Measurements from ENCODE around the gene DPP10.

Gene DPP10

GRCh38 chr2:115554153-115554552 lies 1111.7 kb downstream of the DPP10 start:
- ChIA-PET POLR2A (no interaction called here), CTCF (no interaction called here)
- H3K27ac ChIP-seq (ENCODE audit: extremely low read depth, low read depth, low read length): no peak overlapping the region

GRCh38 chr2:115558725-115559124 lies 1116.3 kb downstream of the DPP10 start:
- CTCF ChIA-PET: no interaction called here
- POLR2A ChIA-PET: no interaction called here
- no peaks in the 10 kb centered on the region for H3K9me3 ChIP-seq (ENCODE audit: control insufficient read depth, insufficient read depth, low read depth, low read length)
- no peak overlapping the region for H3K27ac ChIP-seq (ENCODE audit: extremely low read depth, low read depth, low read length)
- no peaks in the 10 kb centered on the region for H3K4me1 ChIP-seq (ENCODE audit: control insufficient read depth, insufficient read depth, low read length)
- H3K36me3 ChIP-seq (ENCODE audit: control insufficient read depth in 2 of 2, insufficient read depth in 1 of 2, low read length in 2 of 2): no peaks in the 10 kb centered on the region
- no peak overlapping the region for H3K4me3 ChIP-seq (ENCODE audit: low read depth, low read length)
- TF ChIP-seq, protein P1, sequence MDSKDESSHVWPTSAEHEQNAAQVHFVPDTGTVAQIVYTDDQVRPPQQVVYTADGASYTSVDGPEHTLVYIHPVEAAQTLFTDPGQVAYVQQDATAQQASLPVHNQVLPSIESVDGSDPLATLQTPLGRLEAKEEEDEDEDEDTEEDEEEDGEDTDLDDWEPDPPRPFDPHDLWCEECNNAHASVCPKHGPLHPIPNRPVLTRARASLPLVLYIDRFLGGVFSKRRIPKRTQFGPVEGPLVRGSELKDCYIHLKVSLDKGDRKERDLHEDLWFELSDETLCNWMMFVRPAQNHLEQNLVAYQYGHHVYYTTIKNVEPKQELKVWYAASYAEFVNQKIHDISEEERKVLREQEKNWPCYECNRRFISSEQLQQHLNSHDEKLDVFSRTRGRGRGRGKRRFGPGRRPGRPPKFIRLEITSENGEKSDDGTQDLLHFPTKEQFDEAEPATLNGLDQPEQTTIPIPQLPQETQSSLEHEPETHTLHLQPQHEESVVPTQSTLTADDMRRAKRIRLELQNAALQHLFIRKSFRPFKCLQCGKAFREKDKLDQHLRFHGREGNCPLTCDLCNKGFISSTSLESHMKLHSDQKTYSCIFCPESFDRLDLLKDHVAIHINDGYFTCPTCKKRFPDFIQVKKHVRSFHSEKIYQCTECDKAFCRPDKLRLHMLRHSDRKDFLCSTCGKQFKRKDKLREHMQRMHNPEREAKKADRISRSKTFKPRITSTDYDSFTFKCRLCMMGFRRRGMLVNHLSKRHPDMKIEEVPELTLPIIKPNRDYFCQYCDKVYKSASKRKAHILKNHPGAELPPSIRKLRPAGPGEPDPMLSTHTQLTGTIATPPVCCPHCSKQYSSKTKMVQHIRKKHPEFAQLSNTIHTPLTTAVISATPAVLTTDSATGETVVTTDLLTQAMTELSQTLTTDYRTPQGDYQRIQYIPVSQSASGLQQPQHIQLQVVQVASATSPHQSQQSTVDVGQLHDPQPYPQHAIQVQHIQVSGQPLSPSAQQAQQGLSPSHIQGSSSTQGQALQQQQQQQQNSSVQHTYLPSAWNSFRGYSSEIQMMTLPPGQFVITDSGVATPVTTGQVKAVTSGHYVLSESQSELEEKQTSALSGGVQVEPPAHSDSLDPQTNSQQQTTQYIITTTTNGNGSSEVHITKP (tag by site-specific recombination; IDR thresholded peaks at IDR 0.05): no peak
- TF ChIP-seq, protein P2, sequence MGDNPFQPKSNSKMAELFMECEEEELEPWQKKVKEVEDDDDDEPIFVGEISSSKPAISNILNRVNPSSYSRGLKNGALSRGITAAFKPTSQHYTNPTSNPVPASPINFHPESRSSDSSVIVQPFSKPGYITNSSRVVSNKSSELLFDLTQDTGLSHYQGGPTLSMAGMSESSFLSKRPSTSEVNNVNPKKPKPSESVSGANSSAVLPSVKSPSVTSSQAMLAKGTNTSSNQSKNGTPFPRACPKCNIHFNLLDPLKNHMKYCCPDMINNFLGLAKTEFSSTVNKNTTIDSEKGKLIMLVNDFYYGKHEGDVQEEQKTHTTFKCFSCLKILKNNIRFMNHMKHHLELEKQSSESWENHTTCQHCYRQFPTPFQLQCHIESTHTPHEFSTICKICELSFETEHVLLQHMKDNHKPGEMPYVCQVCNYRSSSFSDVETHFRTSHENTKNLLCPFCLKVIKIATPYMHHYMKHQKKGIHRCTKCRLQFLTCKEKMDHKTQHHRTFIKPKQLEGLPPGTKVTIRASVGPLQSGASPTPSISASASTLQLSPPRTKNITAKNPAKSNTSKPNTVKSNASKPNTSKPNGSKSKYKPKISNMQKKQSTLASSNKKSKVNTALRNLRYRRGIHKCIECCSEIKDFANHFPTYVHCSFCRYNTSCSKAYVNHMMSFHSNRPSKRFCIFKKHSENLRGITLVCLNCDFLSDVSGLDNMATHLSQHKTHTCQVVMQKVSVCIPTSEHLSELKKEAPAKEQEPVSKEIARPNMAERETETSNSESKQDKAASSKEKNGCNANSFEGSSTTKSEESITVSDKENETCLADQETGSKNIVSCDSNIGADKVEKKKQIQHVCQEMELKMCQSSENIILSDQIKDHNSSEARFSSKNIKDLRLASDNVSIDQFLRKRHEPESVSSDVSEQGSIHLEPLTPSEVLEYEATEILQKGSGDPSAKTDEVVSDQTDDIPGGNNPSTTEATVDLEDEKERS (tag by site-specific recombination; IDR thresholded peaks at IDR 0.05): no peak
- no peak for TF ChIP-seq ZXDB (tag by site-specific recombination; IDR thresholded peaks at IDR 0.05)
- TF ChIP-seq YY1 (tag by site-specific recombination; IDR thresholded peaks at IDR 0.05): no peak
- no peak for TF ChIP-seq ZNF174 (tag by site-specific recombination; IDR thresholded peaks at IDR 0.05)
- TF ChIP-seq ZNF529 (tag by site-specific recombination; IDR thresholded peaks at IDR 0.05; ENCODE audit: insufficient replicate concordance): no peak

More at GRCh38 chr2:115554153-115554552, 1111.7 kb downstream of the DPP10 start:
- TF ChIP-seq ZNF48 (tag by site-specific recombination; IDR thresholded peaks at IDR 0.05): no peak
- TF ChIP-seq ZNF146 (tag by site-specific recombination; IDR thresholded peaks at IDR 0.05): no peak
- TF ChIP-seq ZNF596 (tag by site-specific recombination; IDR thresholded peaks at IDR 0.05): no peak
- no peak for TF ChIP-seq ZFP3 (tag by site-specific recombination; IDR thresholded peaks at IDR 0.05; ENCODE audit: low read depth)
- TF ChIP-seq, protein P3, sequence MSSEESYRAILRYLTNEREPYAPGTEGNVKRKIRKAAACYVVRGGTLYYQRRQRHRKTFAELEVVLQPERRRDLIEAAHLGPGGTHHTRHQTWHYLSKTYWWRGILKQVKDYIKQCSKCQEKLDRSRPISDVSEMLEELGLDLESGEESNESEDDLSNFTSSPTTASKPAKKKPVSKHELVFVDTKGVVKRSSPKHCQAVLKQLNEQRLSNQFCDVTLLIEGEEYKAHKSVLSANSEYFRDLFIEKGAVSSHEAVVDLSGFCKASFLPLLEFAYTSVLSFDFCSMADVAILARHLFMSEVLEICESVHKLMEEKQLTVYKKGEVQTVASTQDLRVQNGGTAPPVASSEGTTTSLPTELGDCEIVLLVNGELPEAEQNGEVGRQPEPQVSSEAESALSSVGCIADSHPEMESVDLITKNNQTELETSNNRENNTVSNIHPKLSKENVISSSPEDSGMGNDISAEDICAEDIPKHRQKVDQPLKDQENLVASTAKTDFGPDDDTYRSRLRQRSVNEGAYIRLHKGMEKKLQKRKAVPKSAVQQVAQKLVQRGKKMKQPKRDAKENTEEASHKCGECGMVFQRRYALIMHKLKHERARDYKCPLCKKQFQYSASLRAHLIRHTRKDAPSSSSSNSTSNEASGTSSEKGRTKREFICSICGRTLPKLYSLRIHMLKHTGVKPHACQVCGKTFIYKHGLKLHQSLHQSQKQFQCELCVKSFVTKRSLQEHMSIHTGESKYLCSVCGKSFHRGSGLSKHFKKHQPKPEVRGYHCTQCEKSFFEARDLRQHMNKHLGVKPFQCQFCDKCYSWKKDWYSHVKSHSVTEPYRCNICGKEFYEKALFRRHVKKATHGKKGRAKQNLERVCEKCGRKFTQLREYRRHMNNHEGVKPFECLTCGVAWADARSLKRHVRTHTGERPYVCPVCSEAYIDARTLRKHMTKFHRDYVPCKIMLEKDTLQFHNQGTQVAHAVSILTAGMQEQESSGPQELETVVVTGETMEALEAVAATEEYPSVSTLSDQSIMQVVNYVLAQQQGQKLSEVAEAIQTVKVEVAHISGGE (tag by site-specific recombination; conservative IDR thresholded peaks at IDR 0.05; ENCODE audit: low read depth): no peak
- no peak for TF ChIP-seq ZNF18 (tag by site-specific recombination; IDR thresholded peaks at IDR 0.05)
- TF ChIP-seq SCRT1 (tag by site-specific recombination; IDR thresholded peaks at IDR 0.05; ENCODE audit: borderline replicate concordance): no peak
- no peak for TF ChIP-seq GLI2 (tag by site-specific recombination; IDR thresholded peaks at IDR 0.05; ENCODE audit: borderline replicate concordance, low read depth)
- TF ChIP-seq ZNF621 (tag by site-specific recombination; IDR thresholded peaks at IDR 0.05): no peak
- TF ChIP-seq REST (tag by site-specific recombination; IDR thresholded peaks at IDR 0.05): no peak
- no peaks in the 10 kb centered on the region for H3K36me3 ChIP-seq (ENCODE audit: control insufficient read depth in 2 of 2, insufficient read depth in 1 of 2, low read length in 2 of 2)
- no peaks in the 10 kb centered on the region for H3K4me1 ChIP-seq (ENCODE audit: control insufficient read depth, insufficient read depth, low read length)
- H3K9me3 ChIP-seq (ENCODE audit: control insufficient read depth, insufficient read depth, low read depth, low read length): no peaks in the 10 kb centered on the region
- no peak overlapping the region for H3K4me3 ChIP-seq (ENCODE audit: low read depth, low read length)
